ENCODE measurements around the gene CPLANE1.
"Not testable (repeated sequence)": the region's sequence is repeated elsewhere in the genome, so short reads cannot be mapped to it uniquely, and the experiment has no call there.

CPLANE1 gene

GRCh38 chr5:37248970-37249814 lies at the start of gene CPLANE1:
TSS of gene CPLANE1 (minus strand) at chr5:37249376. CDS start at chr5:37247698, 1,678 bp downstream.
- DNase-seq, result peak; percentile 92

- DNase-seq, result not testable (repeated sequence)
These were observed 47.1 kb upstream of the CPLANE1 start for GRCh38 chr5:37296313-37296712.

DNA sequence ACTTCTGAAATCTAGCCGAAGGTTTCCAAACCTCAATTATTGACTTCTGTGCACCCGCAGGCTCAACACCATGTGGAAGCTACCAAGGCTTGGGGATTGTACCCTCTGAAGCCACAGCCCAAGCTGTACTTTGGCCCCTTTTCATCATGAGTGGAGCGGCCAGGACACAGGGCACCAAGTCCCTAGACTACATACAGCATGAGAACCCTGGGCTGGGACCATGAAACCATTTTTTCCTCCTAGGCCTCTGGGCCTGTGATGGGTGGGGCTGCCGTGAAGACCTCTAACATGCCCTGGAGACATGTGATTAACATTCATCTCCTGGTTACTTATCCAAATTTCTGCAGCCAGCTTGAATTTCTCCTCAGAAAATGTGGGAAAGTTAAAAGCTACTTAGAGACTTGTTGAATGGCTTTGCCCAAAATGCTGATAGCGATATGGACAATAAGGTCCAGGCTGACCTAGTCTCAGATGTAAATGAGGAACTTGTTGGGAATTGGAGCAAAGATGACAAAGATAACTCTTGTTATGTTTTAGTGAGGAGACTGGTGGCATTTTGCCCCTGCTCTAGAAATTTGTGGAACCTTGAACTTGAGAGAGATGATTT lies 34.1 kb upstream of the CPLANE1 start:
- no peak for DNase-seq

DNA sequence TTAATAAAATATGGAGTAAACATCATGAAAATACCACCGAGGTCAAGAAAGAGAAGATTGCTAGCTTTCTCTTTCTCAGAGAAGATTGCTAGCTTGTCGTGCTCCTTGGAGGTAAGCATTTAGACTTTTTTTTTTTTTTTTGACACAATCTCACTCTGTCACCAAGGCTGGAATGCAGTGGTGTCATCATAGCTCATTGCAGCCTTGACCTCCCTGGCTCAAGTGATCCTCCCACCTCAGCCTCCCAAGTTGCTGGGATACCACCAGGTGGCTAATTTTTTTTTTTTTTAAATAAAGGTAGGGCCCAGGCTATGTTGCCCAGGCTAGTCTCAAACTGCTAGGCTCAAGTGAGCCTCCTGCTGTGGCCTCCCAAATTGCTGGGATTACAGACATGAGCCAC lies 26.3 kb upstream of the CPLANE1 start:
- no peak for DNase-seq

DNA sequence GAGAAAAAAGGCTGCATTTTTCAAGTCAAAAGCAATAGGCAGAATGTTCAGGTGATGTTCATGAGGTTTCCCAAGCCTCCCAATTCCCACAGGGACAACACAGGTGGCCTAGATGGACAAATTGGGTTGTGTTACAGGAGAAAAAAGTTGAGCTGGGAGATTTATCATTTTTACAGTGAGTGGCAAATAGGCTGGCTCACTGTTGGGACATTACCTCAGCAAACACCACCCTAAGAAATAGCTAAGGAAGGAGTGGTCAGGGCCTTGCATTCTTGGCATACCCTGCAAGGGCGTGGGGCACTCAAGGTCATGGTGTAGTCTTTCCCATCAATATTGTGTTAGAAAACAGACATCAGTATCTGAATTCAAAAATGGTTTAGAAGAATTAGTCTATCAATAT lies 23.3 kb upstream of the CPLANE1 start:
- DNase-seq, result no peak

DNA sequence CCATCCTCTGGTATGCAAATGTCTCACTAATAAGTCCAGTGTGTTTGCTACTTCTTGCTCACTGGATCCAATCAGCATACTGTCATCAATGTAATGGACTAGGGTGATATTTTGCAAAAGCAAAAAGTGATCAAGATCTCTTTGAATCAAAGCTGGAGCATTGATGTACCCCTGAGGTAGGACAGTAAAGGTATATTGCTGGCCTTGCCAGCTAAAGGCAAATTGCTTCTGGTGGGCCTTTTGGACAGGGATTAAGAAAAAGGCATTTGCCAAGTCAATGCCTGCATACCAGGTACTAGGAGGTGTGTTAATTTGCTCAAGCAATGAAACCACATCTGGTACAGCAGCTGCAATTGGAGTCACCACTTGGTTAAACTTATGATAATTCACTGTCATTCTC lies 18.9 kb upstream of the CPLANE1 start:
- DNase-seq, result not testable (repeated sequence)

GRCh38 chr5:37255774-37256358 lies 6.7 kb upstream of the CPLANE1 start:
- no peak for DNase-seq

GRCh38 chr5:37254581-37254980 lies 5.4 kb upstream of the CPLANE1 start:
- no peak for DNase-seq

DNA sequence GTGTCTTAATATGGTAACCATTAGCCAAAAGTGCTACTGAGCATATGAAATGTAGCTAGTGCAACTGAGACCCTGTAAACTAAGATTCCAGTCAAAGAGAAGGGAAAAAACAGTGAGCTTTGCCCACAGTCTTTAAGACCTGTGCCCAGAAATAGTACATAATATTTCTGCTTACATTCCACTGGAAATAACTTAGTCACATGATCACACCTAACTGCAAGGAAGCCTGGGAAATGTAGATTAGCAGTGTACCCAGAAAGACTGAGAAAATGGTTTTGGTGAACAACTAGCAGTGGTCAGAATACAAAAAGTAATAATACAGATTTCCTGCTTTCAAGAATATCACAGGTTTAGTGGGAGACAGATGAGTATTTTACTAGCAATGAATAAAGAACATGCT lies 2.5 kb upstream of the CPLANE1 start:
- DNase-seq, result no peak

DNA sequence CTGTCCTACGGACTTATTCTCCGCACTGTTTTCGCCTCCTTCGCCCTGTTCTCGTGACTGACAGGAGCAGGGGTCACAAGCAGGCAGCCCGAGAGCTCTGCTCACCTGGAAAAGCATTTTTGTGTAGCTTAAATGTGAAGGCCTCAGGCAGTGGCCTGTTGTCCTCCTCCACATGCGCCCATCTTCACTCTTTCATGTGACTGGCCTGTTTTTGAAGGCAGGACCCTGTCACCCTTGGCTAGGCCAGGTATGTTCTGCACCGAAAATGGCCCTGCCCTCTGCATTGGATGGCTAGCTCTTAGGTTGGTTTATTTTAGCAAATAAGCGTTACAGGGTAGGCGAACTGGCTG lies 614 bp upstream of the CPLANE1 start:
- DNase-seq, result no peak

DNA sequence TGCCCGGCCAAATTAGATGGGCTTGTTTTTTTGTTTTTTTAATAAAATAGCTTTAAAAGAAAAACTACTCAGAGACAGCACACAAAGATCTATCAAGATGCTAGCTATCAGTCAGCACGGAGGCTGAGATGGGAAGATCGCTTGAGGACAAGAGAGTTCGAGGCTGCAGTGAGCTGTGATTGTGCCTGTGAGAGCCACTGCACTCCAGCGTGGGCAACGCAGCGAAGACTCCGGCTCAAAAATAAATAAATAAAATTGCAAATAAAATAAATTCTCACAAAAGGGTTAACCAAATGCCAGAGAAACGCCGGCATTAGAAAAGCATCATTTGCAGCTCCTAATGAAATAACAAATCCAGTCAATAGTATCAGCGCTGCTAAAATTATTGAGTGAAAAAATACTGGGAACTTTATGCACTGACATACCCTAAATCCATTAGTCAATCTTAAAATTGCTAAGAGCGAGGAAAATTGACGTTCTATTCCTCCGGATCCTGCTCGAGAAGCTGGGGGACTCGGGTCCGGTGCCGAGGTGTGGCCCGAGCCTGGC lies 681 bp downstream of the CPLANE1 start:
- DNase-seq, result no peak

GRCh38 chr5:37247496-37247895 lies 1.7 kb downstream of the CPLANE1 start:
- DNase-seq, result no peak

- no peak for DNase-seq
These were observed 2.1 kb downstream of the CPLANE1 start for GRCh38 chr5:37247036-37247435.

DNA sequence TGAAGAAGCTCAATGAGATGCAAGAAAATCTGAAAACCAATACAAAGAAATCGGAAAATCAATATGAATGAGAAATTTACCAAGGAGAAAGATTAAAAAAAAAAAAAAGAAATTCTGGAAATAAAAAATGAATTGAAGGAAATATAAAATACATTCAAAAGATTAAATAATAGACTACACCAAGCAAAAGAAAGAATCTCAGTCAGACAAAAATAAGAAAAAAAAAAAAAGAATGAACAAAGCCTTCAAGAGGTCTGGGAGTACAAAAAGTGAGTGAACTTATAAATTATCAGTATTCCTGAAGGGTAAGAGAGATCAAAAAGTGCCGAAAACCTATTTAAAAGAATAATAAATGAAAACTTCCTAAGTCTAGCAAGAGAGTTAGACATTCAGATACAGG lies 14.9 kb downstream of the CPLANE1 start:
- no peak for DNase-seq

GRCh38 chr5:37226377-37226776 lies 22.8 kb downstream of the CPLANE1 start:
- no peak for DNase-seq

DNA sequence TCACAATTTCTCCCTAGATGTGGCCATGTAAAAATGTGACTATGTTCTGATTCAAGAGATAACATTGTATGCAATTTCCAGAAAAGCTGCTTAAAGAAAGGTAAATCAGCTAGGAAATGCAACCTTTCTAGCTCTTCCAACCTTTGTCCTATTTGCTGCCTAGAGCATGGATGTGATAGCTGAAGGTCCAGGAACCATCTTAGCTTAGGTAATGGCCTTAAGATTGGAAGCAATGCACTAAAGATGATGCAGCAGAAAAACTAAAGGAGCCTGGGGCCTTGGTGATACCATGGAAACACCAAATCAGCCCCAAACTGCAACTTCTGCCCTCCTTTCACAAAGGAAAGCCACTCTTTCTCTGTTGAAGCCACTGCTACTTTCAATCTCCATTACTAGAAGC lies 27.0 kb downstream of the CPLANE1 start:
- no peak for DNase-seq

DNA sequence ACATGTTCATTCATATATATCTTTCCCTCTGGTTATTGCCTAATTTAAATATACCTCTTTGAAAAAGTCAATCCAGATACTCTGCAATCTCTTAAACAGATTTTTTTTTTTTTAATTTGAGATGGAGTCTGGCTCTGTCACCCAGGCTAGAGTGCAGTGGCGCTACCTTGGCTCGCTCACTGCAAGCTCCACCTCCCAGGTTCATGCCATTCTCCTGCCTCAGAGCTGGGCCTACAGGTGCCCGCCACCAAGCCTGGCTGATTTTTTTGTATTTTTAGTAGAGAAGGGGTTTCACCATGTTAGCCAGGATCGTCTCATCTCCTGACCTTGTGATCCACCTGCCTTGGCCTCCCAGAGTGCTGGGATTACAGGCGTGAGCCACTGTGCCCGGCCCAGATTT lies 28.8 kb downstream of the CPLANE1 start:
- not testable (repeated sequence) for DNase-seq

GRCh38 chr5:37219384-37219783 lies 29.8 kb downstream of the CPLANE1 start:
- DNase-seq, result not testable (repeated sequence)

GRCh38 chr5:37217976-37218375 lies 31.2 kb downstream of the CPLANE1 start:
- DNase-seq, result no peak

DNA sequence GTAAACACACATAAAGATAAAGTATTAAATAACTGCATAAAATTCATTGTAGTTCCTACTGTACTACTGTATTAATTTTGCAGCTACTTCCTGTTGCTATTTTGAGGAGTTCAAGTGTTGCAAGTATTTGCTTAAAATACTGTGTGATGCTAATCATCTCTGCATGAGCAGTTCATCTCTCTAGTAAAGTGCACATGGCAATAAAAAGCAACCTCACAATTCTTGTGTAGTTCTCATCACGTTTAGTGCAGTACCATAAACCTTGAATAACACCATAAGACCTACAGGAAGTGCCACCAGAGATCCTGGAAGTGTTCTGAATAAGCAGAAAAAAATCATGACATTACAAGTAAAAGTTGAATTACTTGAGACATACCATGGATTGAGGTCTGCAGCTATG lies 34.6 kb downstream of the CPLANE1 start:
- DNase-seq, result no peak

- no peak for DNase-seq
These were observed 37.1 kb downstream of the CPLANE1 start for GRCh38 chr5:37212096-37212495.

DNA sequence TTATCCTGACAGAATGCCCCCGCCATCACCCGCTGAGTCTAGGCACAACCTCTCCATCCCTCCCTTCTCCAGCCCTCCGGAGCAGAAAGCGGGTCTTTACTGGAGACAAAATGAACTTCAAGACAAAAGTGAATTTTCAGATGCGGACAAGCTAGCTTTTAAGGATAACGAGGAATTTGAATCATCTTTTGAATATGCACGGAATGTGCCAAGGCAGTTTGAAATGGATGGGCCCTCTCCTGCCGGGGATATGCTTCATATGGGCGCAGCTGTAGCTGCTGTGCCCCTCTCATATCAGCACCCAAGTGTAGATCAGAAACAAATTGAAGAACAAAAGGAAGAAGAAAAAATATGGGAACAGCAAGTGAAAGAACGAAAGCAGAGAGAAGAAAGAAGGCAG lies 37.5 kb downstream of the CPLANE1 start:
- DNase-seq, result no peak

- DNase-seq, result peak; percentile 25
These were observed 40.0 kb downstream of the CPLANE1 start for GRCh38 chr5:37208883-37209797.
